COLO829 (cell line): Measurements from ENCODE around the gene PCDHB1.

Source experiments
- DNase-seq: peaks from one replicate; pipeline ENCODE4 v3.0.0; 2012; ENCODE audit warnings: low spot score

PCDHB1 gene, protein sequence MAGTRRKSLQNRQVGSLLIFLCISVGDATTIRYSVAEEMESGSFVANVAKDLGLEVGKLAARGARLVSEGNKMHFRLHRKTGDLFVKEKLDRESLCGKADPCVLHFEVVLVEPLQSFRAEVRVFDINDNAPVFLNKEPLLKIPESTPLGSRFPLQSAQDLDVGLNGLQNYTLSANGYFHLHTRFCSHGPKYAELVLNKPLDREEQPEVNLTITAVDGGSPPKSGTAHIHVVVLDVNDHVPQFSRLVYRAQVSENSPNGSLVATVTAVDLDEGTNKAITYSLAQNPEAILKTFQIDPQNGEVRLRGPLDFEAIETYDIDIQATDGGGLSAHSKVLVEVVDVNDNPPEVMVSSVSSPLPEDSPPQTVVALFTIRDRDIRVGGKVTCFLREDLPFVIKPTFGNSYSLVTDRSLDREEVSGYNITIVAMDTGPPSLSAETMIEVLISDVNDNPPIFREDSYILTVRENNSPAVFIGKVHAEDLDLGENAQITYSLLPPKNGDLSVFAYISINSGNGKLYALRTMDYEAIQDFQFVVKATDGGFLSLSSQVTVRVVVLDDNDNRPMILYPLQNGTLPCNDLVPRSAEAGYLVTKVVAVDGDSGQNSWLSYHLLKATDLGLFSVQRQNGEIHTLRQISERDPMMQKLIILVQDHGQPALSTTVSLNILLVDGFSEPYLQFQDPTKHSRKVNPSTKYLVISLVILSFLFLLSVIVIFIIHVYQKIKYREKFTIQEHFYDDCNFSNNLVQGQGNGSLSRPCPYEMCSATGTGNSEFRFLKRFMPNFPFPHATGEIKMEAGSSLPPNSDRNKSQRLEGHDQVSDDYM

DNA sequence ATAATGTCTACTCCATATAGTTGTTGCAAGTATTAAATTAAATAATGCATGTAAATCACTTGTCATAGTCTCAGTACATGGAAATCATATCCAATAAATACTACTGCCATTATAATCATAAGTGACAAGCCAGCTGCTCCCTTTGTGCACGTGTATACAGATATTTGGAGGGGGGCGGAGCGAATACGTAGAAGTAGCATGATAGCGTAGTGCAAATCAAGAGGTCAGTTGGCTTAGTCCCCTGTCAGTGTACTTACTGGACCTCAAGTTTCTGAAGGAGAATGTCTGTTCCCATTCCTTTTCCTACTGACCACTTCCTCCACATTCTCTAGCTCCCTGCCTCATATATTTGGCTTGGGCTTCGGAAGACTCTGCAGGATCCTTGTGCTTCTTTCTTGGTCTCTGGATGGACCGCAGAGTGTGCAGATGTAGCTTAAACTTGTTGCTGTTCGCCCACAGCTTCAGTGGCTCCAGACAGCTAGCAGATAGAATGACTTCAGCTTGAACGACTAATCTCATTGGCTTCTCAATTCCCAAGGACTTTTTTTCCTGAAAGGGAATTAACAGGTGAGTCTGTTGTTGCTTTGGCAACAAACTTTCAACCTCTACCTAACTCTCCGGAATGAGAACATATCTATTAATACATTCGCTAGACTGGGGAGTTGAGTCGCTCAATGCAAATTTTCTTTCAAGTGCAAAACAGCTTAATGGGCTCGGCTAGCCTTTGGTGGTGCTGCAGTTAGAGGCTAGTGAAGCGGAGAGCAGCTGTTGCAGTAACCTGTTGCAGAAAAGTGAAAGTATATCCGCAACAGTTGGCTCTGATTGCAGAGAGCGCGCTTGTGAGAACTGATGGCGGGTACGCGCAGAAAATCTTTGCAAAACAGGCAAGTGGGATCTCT, at the start of gene PCDHB1:
Gene PCDHB1 (plus strand): TSS at position 753 of the 899 bp plus-strand sequence. CDS start 97 bp downstream, at position 850.
- no peak for DNase-seq

DNA sequence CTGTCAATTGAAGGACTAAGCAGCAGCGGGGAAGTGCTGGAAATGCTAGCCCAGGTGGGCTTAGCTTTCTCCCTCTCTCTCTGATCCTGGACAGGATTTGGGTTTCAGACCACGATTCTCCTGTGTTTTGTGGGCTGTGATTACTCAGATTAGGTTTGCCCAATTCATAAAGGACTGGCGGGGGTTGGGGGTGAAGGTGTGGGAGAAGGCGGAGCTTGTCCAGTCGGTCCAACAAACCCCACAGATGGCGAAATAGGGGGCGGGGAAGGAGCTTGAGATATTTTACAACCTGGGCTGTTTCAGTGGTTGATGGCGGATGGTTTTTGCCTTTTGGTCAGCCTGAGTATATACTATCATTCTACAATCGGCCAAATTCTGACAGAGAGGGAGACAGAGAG, 49.7 kb upstream of the PCDHB1 start:
- no peak for DNase-seq

DNA sequence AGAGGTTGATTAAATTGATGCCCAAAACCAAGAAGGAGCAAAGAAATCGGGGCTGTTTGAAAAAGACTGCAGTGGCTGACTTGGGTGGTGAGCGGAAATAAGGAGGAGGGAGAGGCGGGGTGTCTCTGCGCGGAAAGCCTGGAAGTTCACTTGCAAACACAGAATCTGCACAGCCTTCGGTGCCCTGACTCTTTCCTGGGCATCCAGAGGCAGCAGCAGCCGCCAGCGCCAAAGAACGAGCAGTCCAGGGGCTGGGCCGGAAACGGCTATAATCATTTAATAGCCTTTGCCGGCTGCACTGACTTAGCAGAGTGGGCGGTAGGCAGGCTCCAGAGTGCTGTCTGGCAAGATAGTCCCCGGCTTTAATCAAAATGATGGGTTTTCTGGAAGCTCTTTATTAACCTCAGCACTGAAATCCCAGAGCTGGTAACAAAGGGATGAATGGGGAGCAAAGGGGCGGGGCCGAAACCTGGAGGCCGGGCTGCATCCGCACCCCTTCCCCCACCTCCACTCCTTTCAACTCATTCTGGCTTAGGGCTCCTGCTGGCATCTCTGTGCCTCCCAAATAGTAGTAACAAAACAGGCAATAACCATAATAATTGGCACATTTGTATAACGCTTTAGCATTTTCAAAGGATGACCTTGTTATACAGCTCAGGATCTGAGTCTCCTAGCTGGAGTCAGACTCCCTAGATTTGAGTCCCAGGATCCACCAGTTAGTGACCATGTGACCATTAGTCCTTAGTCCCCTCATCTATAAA, 49.1 kb upstream of the PCDHB1 start:
- peak; percentile 15 for DNase-seq

DNA sequence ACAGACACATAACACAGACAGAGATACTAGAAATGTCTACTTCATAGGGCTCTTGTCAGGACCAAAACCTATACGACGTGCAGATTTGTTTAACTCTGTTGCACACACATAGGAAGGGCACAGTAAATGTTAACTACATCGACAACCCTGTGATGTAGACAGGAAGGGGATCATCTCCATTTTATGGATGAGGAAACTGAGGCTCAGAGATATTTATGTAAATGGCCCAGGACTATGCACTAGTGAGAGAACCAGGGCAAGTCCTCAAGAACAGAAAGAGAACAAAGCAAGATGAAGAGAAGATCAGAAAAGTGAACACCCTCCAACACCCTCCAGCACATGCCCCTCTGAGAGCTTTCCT, 48.6 kb upstream of the PCDHB1 start:
- DNase-seq: no peak

DNA sequence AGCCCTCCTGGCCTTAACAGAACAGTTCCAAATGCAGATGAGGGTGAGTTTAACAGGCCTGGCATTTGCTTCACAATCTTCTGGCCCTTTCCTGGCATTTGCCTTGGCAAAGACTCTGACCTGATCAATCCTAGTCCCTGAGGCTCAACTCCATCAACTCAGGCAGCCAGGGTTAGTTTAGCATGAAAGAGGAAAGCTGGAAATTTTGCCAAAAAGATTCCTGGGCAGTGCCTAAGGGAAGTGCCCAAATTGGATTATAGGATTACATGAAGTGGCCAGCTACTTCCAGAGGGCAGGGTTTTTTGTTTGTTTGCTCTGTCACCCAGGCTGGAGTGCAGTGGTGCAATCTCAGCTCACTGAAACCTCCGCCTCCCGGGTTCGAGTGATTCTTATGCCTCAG, 48.1 kb upstream of the PCDHB1 start:
- DNase-seq: no peak

DNA sequence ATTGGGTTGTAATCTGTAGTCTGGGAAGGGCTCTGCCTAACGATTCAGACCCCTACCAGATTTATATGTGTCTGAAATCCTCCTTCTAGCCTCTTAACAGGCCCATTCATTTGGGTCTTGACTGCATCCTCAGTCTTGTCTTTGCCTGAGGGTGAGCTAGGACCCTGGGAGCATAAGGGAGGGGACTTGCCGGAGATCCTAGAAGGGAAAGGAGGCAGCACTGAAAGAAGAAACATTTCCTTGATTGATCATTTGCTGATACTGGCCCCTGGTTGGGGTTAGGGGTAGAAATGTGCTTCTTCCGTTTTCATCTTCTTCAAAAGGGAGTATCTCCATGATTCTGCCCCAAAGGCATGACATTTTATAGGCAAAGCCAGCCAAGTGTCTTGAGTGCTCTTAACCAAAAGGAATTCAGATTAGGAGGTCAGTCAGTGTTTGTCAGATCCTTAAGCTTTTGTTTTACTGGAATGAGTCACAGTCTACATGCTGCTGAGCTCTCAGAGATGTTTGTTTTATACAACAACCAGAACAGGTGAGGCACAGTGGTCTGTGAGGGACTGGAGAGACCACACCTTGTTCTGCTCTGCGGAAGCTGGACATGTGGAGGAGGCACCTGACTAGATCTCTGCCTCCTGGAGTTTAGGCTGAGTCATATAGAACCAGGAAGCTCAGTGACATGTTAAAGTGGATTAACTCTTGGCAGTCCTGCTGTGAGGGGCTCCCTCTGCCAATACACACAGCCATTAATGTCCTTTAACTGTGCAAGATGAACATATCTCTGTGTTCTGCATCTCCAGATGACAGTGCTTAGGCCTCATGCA, 47.2 kb upstream of the PCDHB1 start:
- DNase-seq: no peak

DNA sequence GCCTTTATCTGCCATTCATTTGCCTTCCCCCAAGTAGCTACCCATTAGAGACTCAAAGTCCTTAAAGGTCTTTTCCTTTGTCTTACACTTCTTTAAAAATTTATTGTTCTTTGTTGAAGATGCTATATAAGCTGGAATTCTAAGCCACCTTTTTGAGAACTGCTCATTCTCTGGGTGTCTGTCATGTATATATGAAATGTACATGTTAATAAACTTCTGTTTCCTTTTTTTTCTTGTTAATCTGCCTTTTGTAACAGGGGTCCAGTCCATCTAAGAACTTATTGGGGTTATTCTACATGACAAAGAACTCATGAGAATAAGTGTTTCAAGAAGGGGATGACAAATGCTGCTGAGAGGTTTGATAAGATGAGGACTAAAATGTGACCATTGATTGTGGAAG, 43.4 kb upstream of the PCDHB1 start:
- DNase-seq: no peak

DNA sequence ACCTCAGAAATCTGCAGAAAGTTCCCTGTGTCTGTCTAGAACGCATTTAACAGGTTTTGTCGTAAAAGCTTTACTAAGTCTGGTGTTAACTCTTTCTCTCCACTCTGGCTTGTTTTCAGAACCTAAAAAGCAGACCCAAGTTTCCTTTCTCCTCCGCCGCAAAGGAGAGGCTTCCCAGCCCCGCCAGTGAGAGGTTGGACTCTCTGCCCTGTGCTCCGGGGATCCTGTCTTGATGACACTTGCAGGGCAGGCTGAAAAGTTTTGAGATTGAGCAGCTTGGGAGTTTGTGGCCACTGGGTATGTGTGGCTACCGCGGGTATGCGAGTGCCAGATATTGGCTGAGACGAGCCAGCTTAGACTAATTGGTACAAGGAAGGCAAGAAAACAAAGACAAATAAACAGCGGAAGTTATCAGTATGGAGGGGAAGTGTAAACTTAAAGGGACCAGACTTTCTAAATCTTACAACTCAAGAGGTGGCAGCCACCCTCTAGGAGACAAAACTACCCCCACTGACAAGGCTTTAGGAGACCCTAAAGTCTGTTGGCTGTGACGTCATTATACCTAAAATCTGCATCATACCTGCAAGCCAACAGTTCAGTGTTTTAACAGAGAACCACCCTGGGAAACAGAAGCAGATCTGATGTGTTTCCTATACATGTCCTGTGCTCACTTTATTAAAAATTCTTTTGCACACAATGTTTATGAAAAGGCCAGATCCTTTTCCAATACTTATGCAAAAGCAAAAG, 41.0 kb upstream of the PCDHB1 start:
- no peak for DNase-seq

DNA sequence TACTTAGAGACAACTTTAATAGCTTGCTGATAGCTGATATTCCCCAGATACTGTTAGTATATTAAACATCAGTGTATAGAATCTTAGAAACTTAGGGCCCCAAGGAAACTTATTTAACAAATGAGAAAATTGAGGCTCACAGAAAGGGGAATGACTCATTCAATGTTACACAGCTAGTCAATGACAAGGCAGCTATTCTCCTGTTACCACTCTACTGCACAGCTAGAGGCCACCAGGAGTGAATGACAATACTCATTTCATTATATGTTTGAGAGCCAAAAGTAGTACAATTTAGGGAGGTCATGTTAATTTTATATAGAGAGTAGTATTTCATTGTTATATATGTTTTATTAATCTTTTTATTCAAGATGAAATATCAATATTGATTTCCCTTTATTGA, 33.2 kb upstream of the PCDHB1 start:
- DNase-seq: no peak

DNA sequence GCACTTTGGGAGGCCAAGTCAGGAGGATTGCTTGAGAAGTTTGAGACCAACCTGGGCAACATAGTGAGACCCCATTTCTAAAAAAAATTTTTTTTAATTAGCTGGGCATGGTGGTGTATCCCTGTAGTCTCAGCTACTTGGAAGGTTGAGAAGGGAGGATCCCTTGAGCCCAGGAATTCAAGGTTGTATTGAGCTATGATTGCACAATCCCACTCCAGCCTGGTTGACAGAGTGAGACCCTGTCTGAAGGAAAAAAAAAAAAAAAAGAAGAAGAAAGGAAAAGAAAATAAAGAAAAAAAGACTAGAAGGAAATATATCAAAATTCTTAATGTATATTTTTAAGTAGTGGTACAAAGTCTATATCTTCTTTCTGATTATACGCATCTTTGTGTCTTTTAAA, 28.8 kb upstream of the PCDHB1 start:
- DNase-seq: no peak

DNA sequence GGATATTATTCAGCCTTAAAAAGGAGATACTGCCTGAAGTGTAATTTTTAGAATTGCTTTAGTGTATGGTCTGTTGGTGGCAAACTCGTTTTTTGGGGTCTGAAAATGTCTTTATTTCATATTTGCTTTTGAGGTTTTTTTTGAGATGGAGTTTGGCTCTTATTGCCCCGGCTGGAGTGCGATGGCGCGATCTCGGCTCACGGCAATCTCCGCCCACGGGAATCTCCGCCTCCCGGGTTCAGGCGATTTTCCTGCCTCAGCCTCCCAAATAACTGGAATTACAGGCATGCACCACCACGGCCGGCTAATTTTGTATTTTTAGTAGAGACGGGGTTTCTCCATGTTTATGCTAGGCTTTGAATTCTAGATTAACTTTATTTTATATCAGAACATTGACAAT, 20.2 kb upstream of the PCDHB1 start:
- no peak for DNase-seq

DNA sequence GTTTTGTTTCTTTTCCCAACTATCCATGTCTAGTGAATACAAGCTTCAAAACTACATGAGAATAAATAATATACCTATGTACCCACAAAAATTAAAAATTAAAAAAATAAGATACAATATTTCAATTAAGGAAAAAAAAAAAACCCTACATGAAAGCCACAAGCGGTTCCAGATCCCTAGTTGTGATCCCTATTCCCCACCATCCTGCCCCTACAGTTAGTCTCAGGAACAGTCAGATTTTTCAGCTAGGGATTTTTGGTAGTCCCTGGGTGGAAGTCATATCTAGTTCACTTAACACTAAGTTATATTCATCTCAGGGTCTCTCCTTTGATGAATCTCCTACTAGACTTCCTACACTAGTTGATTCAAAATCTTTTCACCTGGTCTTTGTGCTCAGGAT, 18.5 kb upstream of the PCDHB1 start:
- no peak for DNase-seq

DNA sequence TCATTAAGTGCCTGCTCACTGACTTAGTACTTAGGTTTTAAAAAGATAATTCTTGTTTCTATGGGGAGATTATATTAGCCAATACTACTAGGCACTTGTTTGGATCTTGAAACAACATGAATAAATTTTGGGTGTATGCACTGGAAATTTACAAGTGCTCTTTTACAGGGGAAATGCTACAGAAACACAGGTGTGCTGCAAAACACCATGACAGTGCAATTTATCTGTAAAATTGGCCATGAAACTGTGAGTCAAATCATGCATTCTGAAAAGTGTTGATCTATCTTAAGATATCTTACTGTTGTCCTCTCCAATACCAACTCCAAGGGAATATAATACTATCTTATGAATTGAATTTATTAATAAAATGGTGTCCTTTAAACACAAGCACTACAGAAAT, 12.1 kb upstream of the PCDHB1 start:
- DNase-seq: no peak

DNA sequence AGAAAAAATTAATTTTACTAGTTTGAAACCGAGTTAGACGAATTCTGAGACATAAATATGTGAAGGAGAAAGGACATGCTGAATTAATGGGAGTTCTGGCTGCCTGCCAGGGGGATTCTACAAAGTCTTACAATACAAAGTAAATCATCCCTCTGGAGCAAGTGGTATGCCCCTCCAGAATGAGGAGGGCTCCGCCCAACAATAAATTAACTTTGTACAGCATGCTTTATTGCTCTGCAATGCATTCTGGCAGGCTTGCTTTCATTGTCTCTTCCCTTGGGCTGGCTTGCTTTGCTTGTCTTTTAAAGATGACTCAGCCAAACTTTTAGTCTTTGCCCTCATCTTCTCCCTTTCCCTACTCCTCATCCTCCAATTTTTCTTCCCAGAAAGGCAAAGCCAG, 11.7 kb upstream of the PCDHB1 start:
- no peak for DNase-seq

DNA sequence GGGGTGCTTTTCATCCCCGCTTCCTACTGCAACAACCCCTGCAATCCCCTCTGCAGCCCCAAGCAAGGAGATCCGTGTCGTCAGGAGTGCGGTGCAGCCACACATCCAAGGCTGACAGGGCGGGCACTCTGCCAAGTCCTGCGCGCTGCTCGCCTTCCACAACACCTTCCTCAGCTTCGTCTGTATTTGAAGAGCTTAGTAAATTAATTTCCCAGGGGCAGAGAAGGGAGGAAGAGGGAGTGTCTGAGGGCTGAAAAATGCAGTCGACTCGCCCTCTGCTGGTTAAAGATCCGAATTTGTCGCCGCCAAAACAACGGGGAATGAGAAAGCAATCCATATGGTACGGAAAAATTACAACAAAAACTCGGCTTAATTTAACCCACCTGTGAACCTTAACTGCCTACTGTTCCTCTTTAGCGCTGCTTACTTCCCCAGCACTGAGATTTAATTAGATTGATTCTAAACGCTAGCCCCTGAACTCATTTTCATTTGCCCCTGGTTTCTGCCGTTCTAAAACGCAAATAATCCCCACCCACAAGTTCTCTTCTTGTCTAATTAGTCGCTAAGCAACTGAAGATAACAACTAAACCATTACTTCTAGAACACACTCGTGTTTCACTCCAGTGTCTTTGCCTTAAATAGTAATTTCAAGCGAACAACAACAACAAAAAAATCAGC, 10.9 kb upstream of the PCDHB1 start:
- peak; percentile 48 for DNase-seq

DNA sequence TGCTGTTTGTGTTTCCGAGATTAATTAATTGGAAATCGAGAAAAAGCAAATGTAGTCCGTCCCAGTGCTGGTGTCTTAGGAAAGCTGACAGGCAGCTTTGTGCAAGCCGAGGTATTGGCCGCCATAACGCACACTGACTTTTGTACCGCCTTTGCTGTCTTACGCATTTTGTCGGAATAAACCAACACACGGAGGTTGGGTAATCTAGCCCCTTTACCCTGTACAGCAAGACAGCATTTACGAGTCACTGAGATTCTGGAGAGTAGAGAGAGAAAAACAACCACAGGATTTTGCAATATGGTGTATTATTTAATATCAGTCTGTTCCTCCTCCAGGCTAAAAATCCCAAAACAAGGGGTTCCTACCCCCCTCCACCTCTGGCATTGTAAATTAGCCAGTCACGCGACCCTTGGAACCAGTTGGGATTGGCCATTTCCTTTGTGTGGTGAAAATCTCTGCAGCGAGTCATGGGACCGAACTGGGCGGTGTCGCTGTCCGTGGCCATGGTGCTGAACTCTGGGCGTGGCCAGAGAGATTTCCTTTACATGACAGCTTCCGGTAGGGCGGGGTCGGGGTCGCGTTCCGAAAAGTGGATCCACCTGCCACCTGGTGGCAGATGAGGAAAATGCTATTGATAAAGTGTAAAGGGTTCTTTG, 10.3 kb upstream of the PCDHB1 start:
- DNase-seq: peak; percentile 88

DNA sequence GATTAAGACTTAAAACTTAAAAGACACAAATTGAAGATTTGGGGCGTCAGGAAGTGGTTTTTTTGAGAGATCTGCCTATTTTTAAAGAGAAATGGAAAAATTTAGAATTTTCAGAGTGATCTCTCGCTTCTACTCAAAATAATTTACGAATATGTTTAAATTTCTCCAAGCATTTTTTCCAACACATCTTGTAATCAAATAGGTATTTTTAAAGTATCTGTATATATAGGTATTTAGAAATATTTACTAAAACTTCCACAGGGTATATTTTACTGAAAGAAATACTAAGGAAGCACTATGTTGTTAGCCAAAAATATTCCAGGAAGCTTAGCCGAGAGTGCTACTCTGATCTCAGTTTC, 9.8 kb upstream of the PCDHB1 start:
- DNase-seq: no peak

DNA sequence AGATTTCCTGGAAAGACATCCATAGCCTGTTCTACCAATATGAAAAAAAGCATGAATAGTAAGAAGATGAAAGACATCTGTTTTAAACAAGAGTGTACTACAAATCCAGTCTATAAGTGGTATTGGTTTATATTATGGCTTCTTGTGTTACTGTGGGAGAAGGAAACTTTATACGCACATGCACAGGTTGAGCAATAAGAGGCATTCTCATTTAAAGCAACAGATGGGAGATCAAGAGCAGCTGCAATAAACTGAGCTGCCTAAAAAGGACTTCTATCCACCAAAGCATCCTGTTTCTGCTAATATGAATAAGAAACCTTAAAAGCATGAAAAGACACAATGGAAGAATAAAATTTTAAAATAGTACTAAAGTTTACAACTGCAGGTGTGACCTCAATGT, 8.6 kb upstream of the PCDHB1 start:
- DNase-seq: no peak

DNA sequence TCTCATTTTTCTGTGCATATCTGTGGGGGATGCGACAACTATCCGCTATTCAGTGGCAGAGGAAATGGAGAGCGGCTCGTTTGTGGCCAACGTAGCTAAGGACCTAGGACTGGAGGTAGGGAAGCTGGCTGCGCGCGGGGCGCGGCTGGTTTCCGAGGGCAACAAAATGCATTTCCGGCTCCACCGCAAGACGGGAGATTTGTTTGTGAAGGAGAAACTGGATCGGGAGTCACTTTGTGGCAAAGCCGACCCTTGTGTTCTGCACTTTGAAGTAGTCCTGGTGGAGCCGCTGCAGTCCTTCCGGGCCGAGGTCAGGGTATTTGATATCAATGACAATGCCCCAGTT, 320 bp downstream of the PCDHB1 start:
- DNase-seq: no peak
